Activated CD4-positive, alpha-beta memory T cell treated with anti-CD3 and anti-CD28 coated beads for 36 hours (primary cell): ENCODE data around the gene STK24. TPM values are rescaled to one million over a fixed set of nuclear protein-coding genes. Genes with fewer than 3 reads are reported as not detected.
"Not testable (repeated sequence)": the region's sequence is repeated elsewhere in the genome, so short reads cannot be mapped to it uniquely, and the experiment has no call there.

Experiments
- CTCF ChIA-PET: fragments of 350-600 bp; sonication (Branson Sonifier 250); formaldehyde crosslinking; loops from one replicate; lab custom pipeline; 2021; ENCODE audit warnings: antibody characterized with exemption, inconsistent platforms; lab: Charles Lee
- POLR2A ChIA-PET: fragments of 350-600 bp; sonication (Branson Sonifier 250); formaldehyde crosslinking; loops from one replicate; lab custom pipeline; 2021; ENCODE audit warnings: antibody characterized with exemption; lab: Charles Lee
- DNase-seq: peaks from one replicate; pipeline ENCODE4 v3.0.0-alpha.2; 2020
- H3K27ac Mint-ChIP-seq: one replicate; pipeline ENCODE4 v1.8.0; 2021; ENCODE audit warnings: mixed read lengths
- H3K27me3 Mint-ChIP-seq: one replicate; pipeline ENCODE4 v1.8.0; 2021; ENCODE audit warnings: mixed read lengths
- H3K36me3 Mint-ChIP-seq: one replicate; pipeline ENCODE4 v1.8.0; 2021; ENCODE audit warnings: mixed read lengths
- H3K4me1 Mint-ChIP-seq: one replicate; pipeline ENCODE4 v1.8.0; 2021; ENCODE audit warnings: low read depth, mixed read lengths
- H3K4me3 Mint-ChIP-seq: one replicate; pipeline ENCODE4 v1.8.0; 2021; ENCODE audit warnings: mild to moderate bottlenecking, mixed read lengths
- H3K9me3 Mint-ChIP-seq: one replicate; pipeline ENCODE4 v1.8.0; 2021; ENCODE audit warnings: mixed read lengths
- intact Hi-C: fragments of 100-400 bp; cut with micrococcal nuclease; formaldehyde crosslinking; loops from one replicate; pipeline ENCODE4 v1.15.1; 2023
- total RNA-seq, 2 experiments: library from RNA; stranded (reverse); gene quantifications; one replicate each; pipeline ENCODE4 v1.2.3, GENCODE V29; 2021

STK24 gene
- total RNA-seq = 100 to 1,000 TPM; 176 to 178 TPM

GRCh38 chr13:98576963-98577835, at the start of gene STK24:
Gene STK24, minus strand, starts transcription at chr13:98577107. Its CDS starts 321 bp downstream, at chr13:98576786.
- ChIA-PET POLR2A (interaction anchor here (0.5 to 2.0 kb wide), 17 partner anchors 9 to 132 kb away, joined by 3 to 12 read pairs (median 3); no protein-coding TSS in a partner anchor), CTCF (interaction anchor here (0.6 to 1.4 kb wide), 3 partner anchors 73 to 1266 kb away, joined by 3 to 8 read pairs (median 3); no protein-coding TSS in a partner anchor)
- intact Hi-C loops = loop anchor here (5.0 to 10.0 kb wide), 6 partner anchors 478 to 1142 kb away; partner anchors contain the start of gene RAP2A
- Mint-ChIP-seq H3K27ac (peak within 1 kb of the TSS; percentile 98), H3K27me3 (no peaks in the 10 kb centered on the region), H3K36me3 (peaks cover 20% of the 10 kb centered on the region), H3K4me3 (peak within 1 kb of the TSS; percentile 87), H3K4me1 (peaks cover 40% of the 10 kb centered on the region), H3K9me3 (no peaks in the 10 kb centered on the region)
- peak; percentile 66 for DNase-seq

DNA sequence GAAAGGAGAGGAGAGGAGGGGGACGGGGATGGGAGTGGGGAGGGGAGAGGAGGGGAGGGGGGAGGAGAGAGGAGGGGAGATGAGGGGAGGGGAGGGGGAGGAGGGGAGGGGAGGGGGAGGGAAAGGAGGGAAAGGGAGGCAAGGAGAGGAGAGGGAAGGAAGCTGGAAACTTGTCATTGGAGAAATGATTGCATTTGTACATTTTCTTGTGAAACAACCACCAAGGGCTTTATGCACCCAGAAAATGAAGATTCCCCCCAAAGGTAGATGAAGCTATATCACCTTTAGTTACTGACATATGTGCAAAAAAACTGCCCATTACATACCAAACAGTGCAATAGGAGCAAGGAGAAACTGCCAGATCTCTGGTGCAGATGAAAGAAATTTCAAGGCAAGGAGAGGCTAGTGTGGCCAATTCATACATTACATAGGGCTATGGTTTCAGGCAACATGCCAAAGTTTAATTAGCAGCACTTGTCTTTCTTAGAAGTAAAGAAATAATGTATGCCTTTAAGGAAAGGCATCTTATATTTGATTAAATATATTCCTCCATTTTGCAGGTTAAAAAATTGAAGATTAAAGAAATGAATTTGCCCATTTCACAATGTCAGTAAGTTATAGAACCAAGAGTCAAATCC, 49.5 kb upstream of the STK24 start:
- Mint-ChIP-seq H3K36me3 (no peaks in the 10 kb centered on the region), H3K9me3 (no peaks in the 10 kb centered on the region), H3K4me1 (no peaks in the 10 kb centered on the region), H3K4me3 (no peak overlapping the region), H3K27me3 (no peaks in the 10 kb centered on the region), H3K27ac (no peak overlapping the region)
- DNase-seq = no peak
- ChIA-PET POLR2A (no interaction called here), CTCF (no interaction called here)
- intact Hi-C loops = no loop called here

DNA sequence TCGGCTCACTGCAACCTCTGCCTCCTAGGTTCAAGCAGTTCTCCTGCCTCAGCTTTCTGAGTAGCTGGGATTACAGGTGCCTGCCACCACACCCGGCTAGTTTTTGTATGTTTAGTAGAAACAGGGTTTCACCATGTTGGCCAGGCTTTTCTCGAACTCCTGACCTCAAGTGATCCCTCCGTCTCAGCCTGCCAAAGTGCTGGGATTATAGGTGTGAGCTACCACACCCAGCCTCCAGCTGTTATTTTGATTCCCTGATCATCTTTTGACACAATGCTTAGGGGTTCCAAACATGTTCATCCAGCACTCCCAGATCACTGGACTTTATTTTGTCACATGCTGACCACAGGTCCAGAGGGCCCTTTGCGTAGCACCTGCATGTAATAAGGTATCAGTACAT, 47.7 kb upstream of the STK24 start:
- intact Hi-C loops, POLR2A ChIA-PET, CTCF ChIA-PET, H3K27ac Mint-ChIP-seq, H3K4me1 Mint-ChIP-seq, DNase-seq, H3K27me3 Mint-ChIP-seq, H3K36me3 Mint-ChIP-seq, H3K9me3 Mint-ChIP-seq, H3K4me3 Mint-ChIP-seq: not testable (repeated sequence)

DNA sequence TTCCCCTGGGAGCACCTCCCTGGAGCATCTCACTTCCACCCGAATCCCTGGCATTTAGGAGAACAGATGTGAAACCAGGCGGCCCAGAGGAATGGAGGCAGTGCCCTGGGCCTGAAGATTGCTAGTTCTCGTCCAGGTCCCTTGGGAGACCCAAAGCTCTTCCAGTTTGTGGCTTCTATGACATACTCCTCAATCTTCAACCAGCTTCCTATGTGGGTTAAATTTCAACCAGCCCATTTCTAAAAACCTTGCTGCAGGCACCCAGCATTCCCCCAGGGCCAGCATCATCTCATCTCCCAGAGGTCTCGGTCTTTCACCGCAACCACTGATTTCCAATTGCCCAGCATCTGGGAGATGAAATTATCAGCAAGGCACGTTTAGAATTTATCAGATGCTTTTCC, 46.0 kb upstream of the STK24 start:
- intact Hi-C loops = no loop called here
- Mint-ChIP-seq H3K9me3 (no peaks in the 10 kb centered on the region), H3K27ac (no peak overlapping the region), H3K27me3 (no peaks in the 10 kb centered on the region), H3K4me3 (no peak overlapping the region), H3K36me3 (no peaks in the 10 kb centered on the region), H3K4me1 (no peaks in the 10 kb centered on the region)
- CTCF ChIA-PET = interaction anchor here (0.9 kb wide), 1 partner anchor 31 kb away, joined by 5 read pairs; no protein-coding TSS in a partner anchor
- no peak for DNase-seq
- POLR2A ChIA-PET = no interaction called here

DNA sequence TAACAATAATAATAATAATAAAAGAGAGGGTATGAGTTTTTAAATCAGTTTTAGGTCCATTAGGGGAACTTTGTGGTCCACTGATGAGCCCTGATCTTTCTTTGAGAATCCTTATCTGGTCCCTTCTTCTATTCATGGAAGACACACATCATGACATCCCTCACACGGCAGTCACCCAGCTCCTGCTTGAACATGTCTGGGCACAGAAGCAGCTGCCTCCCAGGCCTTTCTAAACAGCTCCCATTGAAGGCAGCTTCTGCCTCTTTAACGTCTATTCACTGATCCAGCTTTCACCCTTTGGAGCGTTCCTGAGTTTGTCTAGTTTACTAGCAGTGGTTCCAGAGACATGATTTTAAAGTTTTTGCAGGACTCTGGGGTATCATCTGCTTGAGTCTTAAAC, 42.6 kb upstream of the STK24 start:
- H3K4me3 Mint-ChIP-seq = no peak overlapping the region
- intact Hi-C loops = no loop called here
- DNase-seq = no peak
- no peaks in the 10 kb centered on the region for H3K4me1 Mint-ChIP-seq
- ChIA-PET CTCF (interaction anchor here (0.7 to 2.9 kb wide), 2 partner anchors 34 to 69 kb away, joined by 3 to 7 read pairs; no protein-coding TSS in a partner anchor), POLR2A (no interaction called here)
- no peaks in the 10 kb centered on the region for H3K36me3 Mint-ChIP-seq
- no peaks in the 10 kb centered on the region for H3K27me3 Mint-ChIP-seq
- no peaks in the 10 kb centered on the region for H3K9me3 Mint-ChIP-seq
- no peak overlapping the region for H3K27ac Mint-ChIP-seq

DNA sequence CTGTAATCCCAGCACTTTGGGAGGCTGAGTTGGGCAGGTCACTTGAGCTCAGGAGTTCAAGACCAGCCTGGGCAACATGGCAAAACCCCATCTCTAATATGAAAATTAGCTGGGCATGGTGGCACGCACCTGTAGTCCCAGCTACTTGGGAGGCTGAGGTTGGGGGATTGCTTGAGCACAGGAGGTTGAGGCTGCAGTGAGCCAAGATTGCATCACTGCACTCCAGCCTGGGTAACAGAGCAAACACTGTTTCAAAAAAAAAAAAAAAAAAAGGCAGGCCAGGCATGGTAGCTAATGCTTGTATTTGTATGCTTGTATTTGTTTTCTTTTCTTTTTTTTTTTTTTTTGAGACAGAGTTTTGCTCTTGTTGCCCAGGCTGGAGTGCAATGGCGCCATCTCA, 38.7 kb upstream of the STK24 start:
- intact Hi-C loops, H3K27me3 Mint-ChIP-seq, DNase-seq, H3K9me3 Mint-ChIP-seq, H3K36me3 Mint-ChIP-seq, H3K4me3 Mint-ChIP-seq, H3K4me1 Mint-ChIP-seq, H3K27ac Mint-ChIP-seq: not testable (repeated sequence)
- POLR2A ChIA-PET = interaction anchor here (0.7 kb wide), 1 partner anchor 90 kb away, joined by 3 read pairs; no protein-coding TSS in a partner anchor
- CTCF ChIA-PET = interaction anchor here (1.5 kb wide), 1 partner anchor 37 kb away, joined by 6 read pairs; no protein-coding TSS in a partner anchor

- no peaks in the 10 kb centered on the region for H3K36me3 Mint-ChIP-seq
- CTCF ChIA-PET = no interaction called here
Measured at GRCh38 chr13:98613591-98613990, 36.7 kb upstream of the STK24 start.

GRCh38 chr13:98609756-98610155, 32.8 kb upstream of the STK24 start:
- Mint-ChIP-seq H3K4me1 (peaks cover 2% of the 10 kb centered on the region), H3K4me3 (no peak overlapping the region), H3K27me3 (no peaks in the 10 kb centered on the region), H3K36me3 (no peaks in the 10 kb centered on the region), H3K27ac (no peak overlapping the region), H3K9me3 (no peaks in the 10 kb centered on the region)
- CTCF ChIA-PET = no interaction called here
- intact Hi-C loops = no loop called here
- no peak for DNase-seq
- POLR2A ChIA-PET = no interaction called here

More at GRCh38 chr13:98613591-98613990, 36.7 kb upstream of the STK24 start:
- H3K27ac Mint-ChIP-seq = no peak overlapping the region
- H3K9me3 Mint-ChIP-seq = no peaks in the 10 kb centered on the region
- intact Hi-C loops = no loop called here
- POLR2A ChIA-PET = no interaction called here
- no peaks in the 10 kb centered on the region for H3K27me3 Mint-ChIP-seq
- DNase-seq = no peak
- H3K4me1 Mint-ChIP-seq = no peaks in the 10 kb centered on the region
- H3K4me3 Mint-ChIP-seq = no peak overlapping the region

GRCh38 chr13:98606296-98606695, 29.4 kb upstream of the STK24 start:
- Mint-ChIP-seq H3K36me3 (no peaks in the 10 kb centered on the region), H3K27ac (no peak overlapping the region), H3K4me3 (no peak overlapping the region), H3K4me1 (peaks cover 2% of the 10 kb centered on the region), H3K27me3 (no peaks in the 10 kb centered on the region), H3K9me3 (no peaks in the 10 kb centered on the region)
- ChIA-PET CTCF (no interaction called here), POLR2A (no interaction called here)
- intact Hi-C loops = no loop called here
- DNase-seq = no peak

GRCh38 chr13:98599502-98600328, 22.8 kb upstream of the STK24 start:
- no peak for DNase-seq
- Mint-ChIP-seq H3K27me3 (no peaks in the 10 kb centered on the region), H3K36me3 (no peaks in the 10 kb centered on the region), H3K4me1 (peaks cover 13% of the 10 kb centered on the region), H3K9me3 (no peaks in the 10 kb centered on the region), H3K27ac (no peak overlapping the region), H3K4me3 (no peak overlapping the region)
- POLR2A ChIA-PET = no interaction called here
- CTCF ChIA-PET = no interaction called here
- intact Hi-C loops = no loop called here

- Mint-ChIP-seq H3K27ac (no peak overlapping the region), H3K9me3 (no peaks in the 10 kb centered on the region), H3K27me3 (no peaks in the 10 kb centered on the region), H3K4me1 (peaks cover 13% of the 10 kb centered on the region), H3K4me3 (no peak overlapping the region), H3K36me3 (no peaks in the 10 kb centered on the region)
- CTCF ChIA-PET = interaction anchor here (0.8 kb wide), 1 partner anchor 16 kb away, joined by 3 read pairs; no protein-coding TSS in a partner anchor
- intact Hi-C loops = no loop called here
- POLR2A ChIA-PET = no interaction called here
- DNase-seq = no peak
Measured at GRCh38 chr13:98598043-98598442, 21.1 kb upstream of the STK24 start.
